GM12891 (cell line): ENCODE data around the gene DAAM1.

Source experiments
- PAX5 ChIP-seq: IDR thresholded peaks from 2 replicates; pipeline ENCODE4 v1.6.1; 2011; ENCODE audit warnings: low read length, moderate library complexity, mild to moderate bottlenecking; ENCODE audit not compliant: insufficient read depth, severe bottlenecking
- POLR2A ChIP-seq: IDR thresholded peaks from 2 replicates; pipeline ENCODE4 v1.6.1; 2011; ENCODE audit warnings: low read depth, low read length, control low read depth
- POLR2AphosphoS5 ChIP-seq: IDR thresholded peaks from 2 replicates; pipeline ENCODE4 v1.6.1; 2011; ENCODE audit warnings: low read depth, low read length, control low read depth

DNA sequence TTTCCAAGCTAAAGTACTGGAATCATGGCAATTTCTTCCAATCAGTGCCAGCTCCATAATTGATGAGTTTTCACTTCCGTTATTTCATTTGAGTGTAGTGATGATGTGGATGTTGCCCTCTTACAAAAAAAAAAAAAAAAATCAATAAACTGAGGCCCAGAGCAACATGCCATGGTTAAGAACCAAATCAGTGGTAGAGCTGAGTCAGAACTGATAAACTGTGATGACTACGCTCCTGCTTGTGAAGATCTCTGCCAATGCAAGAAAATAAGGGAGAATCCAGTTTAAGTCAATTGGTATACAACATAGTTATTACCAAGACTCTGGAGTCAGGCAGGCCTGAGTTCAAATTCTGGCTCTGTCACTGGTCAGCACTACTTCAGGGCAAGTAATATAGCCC lies 174.0 kb downstream of the DAAM1 start:
- TF ChIP-seq POLR2AphosphoS5: no peak
- no peak for TF ChIP-seq PAX5
- TF ChIP-seq POLR2A: no peak
